WTC11 (cell line): ENCODE data around the gene TMEM231. TPM values are rescaled to one million over a fixed set of nuclear protein-coding genes. Genes with fewer than 3 reads are reported as not detected.

Experiments
- ATF6 ChIP-seq: sonication (generic); formaldehyde crosslinking; IDR thresholded peaks from 2 replicates; pipeline ENCODE4 v1.8.1; 2023; ENCODE audit warnings: mild to moderate bottlenecking, missing genetic modification reagents
- CBFB ChIP-seq: sonication (generic); formaldehyde crosslinking; IDR thresholded peaks from 2 replicates; pipeline ENCODE4 v1.8.1; 2022; ENCODE audit warnings: mild to moderate bottlenecking, low read depth, missing genetic modification reagents
- CREM ChIP-seq: sonication (generic); formaldehyde crosslinking; IDR thresholded peaks from 2 replicates; pipeline ENCODE4 v1.8.1; 2022; ENCODE audit warnings: mild to moderate bottlenecking, missing genetic modification reagents, moderate library complexity
- ESRRA ChIP-seq: sonication (generic); formaldehyde crosslinking; IDR thresholded peaks from 2 replicates; pipeline ENCODE4 v1.8.1; 2022; ENCODE audit warnings: mild to moderate bottlenecking, missing genetic modification reagents, borderline replicate concordance
- ETV6 ChIP-seq: sonication (generic); formaldehyde crosslinking; IDR thresholded peaks from 2 replicates; pipeline ENCODE4 v1.8.1; 2022; ENCODE audit warnings: mild to moderate bottlenecking, missing genetic modification reagents
- FOXK1 ChIP-seq: sonication (generic); formaldehyde crosslinking; IDR thresholded peaks from 2 replicates; pipeline ENCODE4 v1.8.0; 2022; ENCODE audit warnings: mild to moderate bottlenecking, moderate library complexity, missing genetic modification reagents
- FOXP1 ChIP-seq: sonication (generic); formaldehyde crosslinking; IDR thresholded peaks from 2 replicates; pipeline ENCODE4 v1.8.0; 2022; ENCODE audit warnings: missing genetic modification reagents, mild to moderate bottlenecking, moderate library complexity, borderline replicate concordance
- FOXP4 ChIP-seq: sonication (generic); formaldehyde crosslinking; IDR thresholded peaks from 2 replicates; pipeline ENCODE4 v1.8.0; 2022; ENCODE audit warnings: mild to moderate bottlenecking, missing genetic modification reagents
- GABPB1 ChIP-seq: sonication (generic); formaldehyde crosslinking; IDR thresholded peaks from 2 replicates; pipeline ENCODE4 v1.8.1; 2023; ENCODE audit warnings: mild to moderate bottlenecking, missing genetic modification reagents
- GRHL2 ChIP-seq: fragments of 250-450 bp; sonication (Bioruptor Pico); IDR thresholded peaks from 2 replicates; pipeline ENCODE4 v1.8.0; 2022; ENCODE audit warnings: mild to moderate bottlenecking, moderate library complexity; ENCODE audit not compliant: insufficient replicate concordance, severe bottlenecking
- GTF2I ChIP-seq: fragments of 250-450 bp; sonication (Bioruptor Pico); conservative IDR thresholded peaks from 2 replicates; pipeline ENCODE4 v1.4.0; 2021; ENCODE audit warnings: mild to moderate bottlenecking
- JAZF1 ChIP-seq: fragments of 250-450 bp; sonication (Bioruptor Pico); IDR thresholded peaks from 2 replicates; pipeline ENCODE4 v1.9.0; 2021; ENCODE audit warnings: moderate library complexity, mild to moderate bottlenecking, inconsistent platforms
- MYBL2 ChIP-seq: sonication (generic); formaldehyde crosslinking; IDR thresholded peaks from 2 replicates; pipeline ENCODE4 v1.8.1; 2023; ENCODE audit warnings: mild to moderate bottlenecking, moderate library complexity, missing genetic modification reagents
- SMAD3 ChIP-seq: sonication (generic); formaldehyde crosslinking; IDR thresholded peaks from 2 replicates; pipeline ENCODE4 v1.8.0; 2022; ENCODE audit warnings: missing genetic modification reagents, mild to moderate bottlenecking, borderline replicate concordance
- TP53 ChIP-seq: sonication (generic); formaldehyde crosslinking; IDR thresholded peaks from 2 replicates; pipeline ENCODE4 v1.8.1; 2023; ENCODE audit warnings: mild to moderate bottlenecking, missing genetic modification reagents
- USF1 ChIP-seq: sonication (generic); formaldehyde crosslinking; IDR thresholded peaks from 2 replicates; pipeline ENCODE4 v1.8.0; 2022; ENCODE audit warnings: mild to moderate bottlenecking, missing genetic modification reagents
- ZNF219 ChIP-seq: sonication (generic); formaldehyde crosslinking; IDR thresholded peaks from 2 replicates; pipeline ENCODE4 v1.8.0; 2023; ENCODE audit warnings: missing genetic modification reagents, mild to moderate bottlenecking, borderline replicate concordance
- ZNF232 ChIP-seq: sonication (generic); formaldehyde crosslinking; IDR thresholded peaks from 2 replicates; pipeline ENCODE4 v1.8.0; 2022; ENCODE audit warnings: mild to moderate bottlenecking, missing genetic modification reagents
- ZNF416 ChIP-seq: fragments of 250-450 bp; sonication (Bioruptor Pico); IDR thresholded peaks from 2 replicates; pipeline ENCODE4 v1.9.0; 2021; ENCODE audit warnings: mild to moderate bottlenecking, inconsistent platforms
- ZNF423 ChIP-seq: fragments of 250-450 bp; sonication (Bioruptor Pico); IDR thresholded peaks from 2 replicates; pipeline ENCODE4 v2.1.2; 2022; ENCODE audit warnings: mild to moderate bottlenecking, moderate library complexity
- total RNA-seq: library from RNA; stranded (reverse); gene quantifications from 3 replicates; pipeline ENCODE4 v1.2.3, GENCODE V29; 2021
- TF ChIP-seq, protein P1 (sequence below): sonication (generic); formaldehyde crosslinking; IDR thresholded peaks from 2 replicates; pipeline ENCODE4 v1.8.0; 2022; ENCODE audit warnings: mild to moderate bottlenecking, missing genetic modification reagents
- TF ChIP-seq, protein P2 (sequence below): sonication (generic); formaldehyde crosslinking; IDR thresholded peaks from 2 replicates; pipeline ENCODE4 v1.8.1; 2023; ENCODE audit warnings: mild to moderate bottlenecking, missing genetic modification reagents, moderate library complexity
- TF ChIP-seq, protein P3 (sequence below): fragments of 250-450 bp; sonication (Bioruptor Pico); IDR thresholded peaks from 2 replicates; pipeline ENCODE4 v1.8.0; 2021; ENCODE audit warnings: mild to moderate bottlenecking
- TF ChIP-seq, protein P4 (sequence below): fragments of 250-450 bp; sonication (Bioruptor Pico); conservative IDR thresholded peaks from 2 replicates; pipeline ENCODE4 v1.9.0; 2021; ENCODE audit warnings: mild to moderate bottlenecking
- TF ChIP-seq, protein P5 (sequence below): sonication (generic); formaldehyde crosslinking; conservative IDR thresholded peaks from 2 replicates; pipeline ENCODE4 v1.8.1; 2022; ENCODE audit warnings: mild to moderate bottlenecking, missing genetic modification reagents

The TMEM231 gene
- total RNA-seq, 1 experiment from 2014 or later = 12.0 TPM

GRCh38 chr16:75495076-75495674 is 60.9 kb downstream of the TMEM231 start, which contains the start of gene CHST6 (continued):
- TF ChIP-seq, protein P1, sequence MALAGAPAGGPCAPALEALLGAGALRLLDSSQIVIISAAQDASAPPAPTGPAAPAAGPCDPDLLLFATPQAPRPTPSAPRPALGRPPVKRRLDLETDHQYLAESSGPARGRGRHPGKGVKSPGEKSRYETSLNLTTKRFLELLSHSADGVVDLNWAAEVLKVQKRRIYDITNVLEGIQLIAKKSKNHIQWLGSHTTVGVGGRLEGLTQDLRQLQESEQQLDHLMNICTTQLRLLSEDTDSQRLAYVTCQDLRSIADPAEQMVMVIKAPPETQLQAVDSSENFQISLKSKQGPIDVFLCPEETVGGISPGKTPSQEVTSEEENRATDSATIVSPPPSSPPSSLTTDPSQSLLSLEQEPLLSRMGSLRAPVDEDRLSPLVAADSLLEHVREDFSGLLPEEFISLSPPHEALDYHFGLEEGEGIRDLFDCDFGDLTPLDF (CRISPR knock-in tag) = no peak
- TF ChIP-seq ETV6 (CRISPR knock-in tag) (no peak), ESRRA (CRISPR knock-in tag) (no peak), ZNF219 (CRISPR knock-in tag) (no peak; the same call in 1 of the 2 replicates), ZNF416 (0 out of 2 replicates have a peak, but pooled peaks have one; percentile 66), USF1 (CRISPR knock-in tag) (no peak), CBFB (CRISPR knock-in tag) (peak; percentile 60; the same call in 1 of the 2 replicates), JAZF1 (CRISPR knock-in tag) (no peak), FOXP4 (peak; percentile 72), GABPB1 (CRISPR knock-in tag) (no peak), GTF2I (CRISPR knock-in tag) (no peak), FOXK1 (CRISPR knock-in tag) (peak; percentile 15; the same call in 1 of the 2 replicates), SMAD3 (0 out of 2 replicates have a peak, but pooled peaks have one; percentile 22), CREM (0 out of 2 replicates have a peak, but pooled peaks have one; percentile 36), GRHL2 (CRISPR knock-in tag) (no peak), MYBL2 (CRISPR knock-in tag) (no peak), FOXP1 (CRISPR knock-in tag) (0 out of 2 replicates have a peak, but pooled peaks have one; percentile 50), TP53 (CRISPR knock-in tag) (no peak), ZNF232 (CRISPR knock-in tag) (peak; percentile 9; the same call in 1 of the 2 replicates), ZNF423 (CRISPR knock-in tag) (no peak), ATF6 (CRISPR knock-in tag) (no peak)
- TF ChIP-seq, protein P2, sequence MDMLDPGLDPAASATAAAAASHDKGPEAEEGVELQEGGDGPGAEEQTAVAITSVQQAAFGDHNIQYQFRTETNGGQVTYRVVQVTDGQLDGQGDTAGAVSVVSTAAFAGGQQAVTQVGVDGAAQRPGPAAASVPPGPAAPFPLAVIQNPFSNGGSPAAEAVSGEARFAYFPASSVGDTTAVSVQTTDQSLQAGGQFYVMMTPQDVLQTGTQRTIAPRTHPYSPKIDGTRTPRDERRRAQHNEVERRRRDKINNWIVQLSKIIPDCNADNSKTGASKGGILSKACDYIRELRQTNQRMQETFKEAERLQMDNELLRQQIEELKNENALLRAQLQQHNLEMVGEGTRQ = 0 out of 2 replicates have a peak, but pooled peaks have one; percentile 13
- TF ChIP-seq, protein P3, sequence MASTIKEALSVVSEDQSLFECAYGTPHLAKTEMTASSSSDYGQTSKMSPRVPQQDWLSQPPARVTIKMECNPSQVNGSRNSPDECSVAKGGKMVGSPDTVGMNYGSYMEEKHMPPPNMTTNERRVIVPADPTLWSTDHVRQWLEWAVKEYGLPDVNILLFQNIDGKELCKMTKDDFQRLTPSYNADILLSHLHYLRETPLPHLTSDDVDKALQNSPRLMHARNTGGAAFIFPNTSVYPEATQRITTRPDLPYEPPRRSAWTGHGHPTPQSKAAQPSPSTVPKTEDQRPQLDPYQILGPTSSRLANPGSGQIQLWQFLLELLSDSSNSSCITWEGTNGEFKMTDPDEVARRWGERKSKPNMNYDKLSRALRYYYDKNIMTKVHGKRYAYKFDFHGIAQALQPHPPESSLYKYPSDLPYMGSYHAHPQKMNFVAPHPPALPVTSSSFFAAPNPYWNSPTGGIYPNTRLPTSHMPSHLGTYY = no peak
- TF ChIP-seq, protein P4, sequence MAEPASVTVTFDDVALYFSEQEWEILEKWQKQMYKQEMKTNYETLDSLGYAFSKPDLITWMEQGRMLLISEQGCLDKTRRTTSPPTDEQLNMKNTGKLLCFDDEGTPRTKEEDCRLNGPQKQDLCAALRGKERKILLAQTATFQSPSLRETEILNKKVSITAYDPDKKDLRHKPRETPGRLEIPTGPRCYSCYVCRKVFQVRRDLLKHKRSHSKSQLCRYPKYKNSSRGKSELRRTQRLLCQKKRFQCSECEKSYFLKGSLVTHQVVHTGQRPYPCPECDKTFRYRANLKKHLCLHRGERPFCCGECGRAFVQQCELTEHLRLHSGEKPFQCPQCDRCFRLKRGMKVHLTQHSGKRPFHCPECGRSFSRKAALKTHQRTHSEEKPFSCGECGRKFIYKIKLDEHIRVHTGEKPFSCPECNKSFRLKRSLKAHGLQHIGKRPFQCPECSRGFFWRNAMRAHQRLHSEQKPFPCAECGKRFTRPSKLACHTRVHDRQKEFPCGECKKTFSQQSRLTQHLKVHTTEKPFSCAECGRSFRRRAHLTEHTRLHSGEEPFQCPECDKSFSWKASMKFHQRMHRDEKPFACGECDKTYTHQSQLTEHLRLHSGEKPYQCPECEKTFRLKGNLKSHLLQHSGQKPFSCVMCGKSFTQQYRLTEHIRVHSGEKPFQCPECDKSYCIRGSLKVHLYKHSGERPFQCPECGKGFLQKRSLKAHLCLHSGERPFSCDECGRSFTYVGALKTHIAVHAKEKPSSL (CRISPR knock-in tag) = no peak
- TF ChIP-seq, protein P5, sequence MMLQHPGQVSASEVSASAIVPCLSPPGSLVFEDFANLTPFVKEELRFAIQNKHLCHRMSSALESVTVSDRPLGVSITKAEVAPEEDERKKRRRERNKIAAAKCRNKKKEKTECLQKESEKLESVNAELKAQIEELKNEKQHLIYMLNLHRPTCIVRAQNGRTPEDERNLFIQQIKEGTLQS (CRISPR knock-in tag) = no peak
